GM18499 (cell line): ENCODE data around the gene STAT4.

Experiments used
- ATAC-seq: cut with Tn5 transposase; IDR thresholded peaks from one replicate; pipeline ENCODE4 v1.9.1; 2021; ENCODE audit warnings: moderate number of reproducible peaks; ENCODE audit not compliant: insufficient read depth, unreplicated experiment

STAT4 gene

GRCh38 chr2:190979906-190980629, 170.7 kb downstream of the STAT4 start:
- ATAC-seq: no peak
